Hypothalamus (tissue), 51 donors: ENCODE results near the gene STK4.
"Not testable (repeated sequence)": the region's sequence is repeated elsewhere in the genome, so short reads cannot be mapped to it uniquely, and the experiment has no call there.

Source experiments
- DNase-seq, 51 donors: peaks; one replicate each; lab custom pipeline; 2025; lab: John Stamatoyannopoulos, UW

The STK4 gene

DNA sequence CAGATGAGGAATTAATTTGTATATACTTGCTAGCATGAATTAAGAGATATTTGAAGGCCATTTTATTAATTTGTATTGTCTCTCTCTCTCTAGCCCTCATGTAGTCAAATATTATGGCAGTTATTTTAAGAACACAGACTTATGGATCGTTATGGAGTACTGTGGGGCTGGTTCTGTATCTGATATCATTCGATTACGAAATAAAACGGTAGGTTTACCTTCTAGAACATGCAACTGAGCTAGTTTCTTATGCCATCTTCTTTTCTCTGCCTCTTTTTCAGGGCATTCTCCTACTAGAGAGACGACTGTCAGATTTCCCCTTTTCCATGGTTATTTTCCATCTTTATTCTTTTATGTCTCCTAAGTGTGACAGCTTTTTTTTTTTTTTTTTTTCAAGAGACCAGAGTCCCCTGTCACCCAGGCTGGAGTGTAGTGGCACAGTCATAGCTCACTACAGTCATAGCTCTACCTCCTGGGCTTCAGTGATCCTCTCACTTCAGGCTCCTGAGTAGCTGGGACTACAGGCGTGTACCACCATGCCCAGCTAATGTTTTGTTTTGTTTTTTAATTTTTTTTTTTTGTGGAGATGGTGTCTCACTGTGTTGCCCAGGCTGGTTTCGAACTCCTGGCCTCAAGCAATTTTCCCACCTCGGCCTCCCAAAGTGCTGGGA is 15.6 kb downstream of the STK4 start:
- DNase-seq, result no peak

DNA sequence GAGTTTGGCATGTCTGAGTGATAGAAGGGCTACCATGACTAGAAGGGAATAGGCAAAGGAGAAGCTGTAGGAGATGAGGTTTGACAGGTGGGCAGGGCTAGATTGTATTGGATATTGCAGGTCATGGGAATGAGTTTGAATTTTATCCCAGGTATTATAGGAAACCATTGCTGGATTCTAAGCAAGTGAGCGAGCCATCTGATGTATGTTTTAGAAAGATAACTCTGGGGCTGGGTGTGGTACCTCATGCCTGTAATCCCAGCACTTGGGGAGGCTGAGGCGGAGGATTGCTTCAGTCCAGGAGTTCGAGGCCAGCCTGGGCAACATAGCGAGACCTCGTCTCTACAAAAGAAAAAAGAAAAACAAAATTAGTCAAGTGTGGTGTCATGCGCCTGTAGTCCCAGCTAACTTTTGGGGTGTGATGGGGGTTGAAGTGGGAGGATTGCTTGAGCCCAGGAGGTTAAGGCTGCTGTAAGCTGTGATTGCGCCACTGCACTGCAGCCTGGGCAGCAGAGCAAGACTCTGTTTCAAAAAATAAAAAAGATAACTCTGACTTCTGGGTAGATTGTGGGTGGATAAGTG is 16.9 kb downstream of the STK4 start:
- no peak for DNase-seq

DNA sequence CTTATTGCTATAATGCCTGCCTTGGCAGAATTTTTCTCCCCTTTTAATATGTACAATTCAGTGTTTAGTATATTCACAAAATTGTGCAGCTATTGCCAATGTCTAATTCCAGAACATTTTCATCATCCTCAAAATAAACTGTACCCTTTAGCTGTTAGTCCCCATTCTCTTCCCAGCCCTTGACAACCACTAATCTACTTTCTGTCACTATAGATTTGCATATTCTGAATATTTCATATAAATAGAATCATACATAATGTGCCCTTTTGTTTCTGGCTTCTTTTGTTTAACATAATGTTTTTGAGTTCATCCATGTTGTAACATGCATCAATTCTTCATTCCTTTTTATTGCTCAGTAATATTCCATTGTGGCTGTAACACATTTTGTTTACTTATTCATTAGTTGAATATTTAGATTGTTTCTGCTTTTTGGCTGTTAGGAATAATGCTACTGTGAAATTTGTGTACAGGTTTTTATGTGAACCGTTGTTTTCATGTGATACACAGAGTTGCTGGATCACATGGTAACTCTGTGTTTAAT is 22.4 kb downstream of the STK4 start:
- no peak for DNase-seq

DNA sequence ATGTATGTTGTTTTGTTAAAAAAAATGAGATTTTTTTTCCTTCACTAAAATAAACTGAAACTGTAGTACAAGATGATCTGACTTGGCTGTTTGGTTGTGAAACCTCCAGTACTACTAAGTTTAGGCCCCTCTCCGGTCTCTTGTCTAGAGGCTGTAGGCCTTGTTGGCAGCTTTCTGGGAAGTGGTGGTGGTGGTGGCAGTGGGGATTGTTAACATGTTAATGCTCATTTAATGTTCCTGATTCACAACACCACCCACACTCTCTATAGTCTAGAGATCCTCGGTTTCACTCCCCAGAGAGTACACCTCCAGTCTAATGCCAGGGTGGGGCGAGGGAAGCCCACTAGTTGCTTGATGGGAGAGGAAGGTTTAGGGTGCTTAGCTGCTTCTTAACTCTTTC is 24.1 kb downstream of the STK4 start:
- peak in 1 of 51 donors; percentile 24 for DNase-seq

DNA sequence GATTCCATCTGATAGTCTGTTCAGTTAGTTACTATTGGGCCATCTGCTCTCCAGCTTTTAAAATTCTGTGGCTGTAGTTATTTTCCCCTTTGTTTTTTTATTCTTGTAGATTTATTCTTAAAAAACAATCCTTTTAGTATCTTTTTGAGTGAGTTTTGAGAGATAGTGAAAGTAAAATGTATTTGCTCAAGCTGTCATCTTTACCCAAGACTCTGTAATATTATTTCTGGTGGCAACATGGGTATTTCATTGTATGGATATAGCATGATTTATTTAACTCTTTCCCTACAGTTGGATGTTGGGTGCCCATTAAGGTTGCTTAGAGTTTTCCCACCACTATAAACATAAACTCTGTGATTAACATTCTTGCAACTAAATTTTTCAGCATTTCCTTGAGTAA is 24.6 kb downstream of the STK4 start:
- DNase-seq, result no peak

DNA sequence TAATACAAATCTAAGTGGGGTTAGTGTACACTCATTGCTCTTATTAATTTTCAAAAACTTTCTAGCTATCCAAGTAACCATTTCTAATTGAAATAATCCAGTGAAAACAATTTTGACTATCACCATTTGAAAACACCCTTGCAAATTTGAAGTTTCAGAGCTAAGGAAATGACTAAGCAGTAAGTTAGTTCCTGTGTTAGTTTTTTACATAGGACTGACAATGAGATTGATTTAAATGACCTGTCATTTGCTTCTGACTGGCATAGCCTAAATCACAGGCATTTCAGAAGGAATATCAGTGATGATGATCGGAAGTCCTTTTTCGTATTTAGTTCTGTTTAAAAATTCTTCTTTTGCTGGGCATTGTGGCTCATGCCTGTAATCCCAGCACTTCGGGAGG is 27.0 kb downstream of the STK4 start:
- no peak for DNase-seq

DNA sequence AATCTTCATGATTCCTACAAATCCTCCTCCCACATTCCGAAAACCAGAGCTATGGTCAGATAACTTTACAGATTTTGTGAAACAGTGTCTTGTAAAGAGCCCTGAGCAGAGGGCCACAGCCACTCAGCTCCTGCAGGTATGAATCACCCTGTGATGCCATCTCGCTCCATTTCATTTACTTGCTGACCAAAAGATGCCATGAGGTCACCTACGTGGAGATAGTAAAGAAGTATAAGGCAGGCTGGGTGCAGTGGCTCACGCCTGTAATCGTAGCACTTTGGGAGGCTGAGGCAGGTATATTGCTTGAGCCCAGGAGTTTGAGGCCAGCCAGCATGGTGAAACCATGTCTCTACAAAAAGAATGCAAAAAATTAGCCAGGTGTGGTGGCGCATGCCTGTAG is 30.9 kb downstream of the STK4 start:
- DNase-seq, result no peak

DNA sequence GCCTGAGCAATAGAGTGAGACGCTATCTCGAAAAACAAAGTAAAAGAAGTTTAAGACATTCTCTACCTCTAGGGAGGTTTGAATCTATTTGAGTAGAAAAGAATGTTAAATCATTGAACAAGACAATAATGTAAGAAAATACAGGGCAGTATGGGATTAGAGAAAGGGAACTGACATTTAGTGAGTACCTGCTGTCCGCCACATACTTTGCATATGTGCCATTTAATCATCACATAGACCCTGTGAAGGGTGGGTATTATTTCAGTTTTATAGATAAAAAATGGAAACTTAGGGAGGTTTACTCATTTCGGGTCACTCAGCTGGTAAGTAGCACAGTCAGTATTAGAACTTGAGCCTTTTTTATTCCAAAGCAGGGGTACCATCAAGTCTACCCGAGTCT is 31.4 kb downstream of the STK4 start:
- no peak for DNase-seq

DNA sequence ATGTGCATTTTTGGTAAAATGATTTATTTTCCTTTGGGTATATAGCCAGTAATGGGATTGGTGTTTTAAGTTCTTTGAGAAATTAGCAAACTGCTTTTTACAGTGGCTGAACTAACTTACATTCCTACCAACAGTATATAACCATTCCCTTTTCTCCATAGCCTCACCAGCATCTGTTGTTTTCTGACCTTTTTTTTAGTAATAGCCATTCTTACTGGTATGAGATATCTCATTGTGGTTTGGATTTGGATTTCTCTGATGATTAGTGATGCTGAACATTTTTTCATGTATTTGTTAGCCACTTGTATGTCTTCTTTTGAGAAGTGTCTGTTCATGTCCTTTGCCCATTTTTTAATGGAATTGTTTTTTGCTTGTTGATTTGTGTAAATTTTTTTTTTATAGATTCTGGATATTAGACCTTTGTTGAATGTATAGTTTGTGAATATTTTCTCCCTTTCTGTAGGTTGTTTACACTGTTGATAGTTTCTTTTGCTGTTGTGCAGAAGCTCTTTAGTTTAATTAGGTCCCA is 42.3 kb downstream of the STK4 start:
- DNase-seq, result no peak

DNA sequence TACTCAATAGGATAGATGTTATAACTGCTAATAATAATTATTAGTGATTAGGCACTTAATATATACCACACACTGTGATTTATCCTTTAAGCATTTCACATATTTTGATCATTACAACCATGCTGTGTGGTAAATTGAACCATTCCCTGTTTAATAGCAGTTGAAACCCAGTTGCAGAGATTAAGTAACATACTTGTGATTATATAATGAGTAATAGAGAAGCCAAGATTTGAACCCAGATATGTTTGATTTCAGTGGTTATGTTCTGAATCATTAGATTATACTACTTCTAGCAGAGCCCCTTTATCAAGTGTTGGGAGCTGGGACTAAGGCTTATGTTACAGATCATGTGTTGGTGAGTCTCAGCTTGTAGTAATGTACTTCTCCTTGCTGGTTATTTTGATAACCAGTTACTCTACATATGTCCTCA is 44.1 kb downstream of the STK4 start:
- DNase-seq, result no peak

DNA sequence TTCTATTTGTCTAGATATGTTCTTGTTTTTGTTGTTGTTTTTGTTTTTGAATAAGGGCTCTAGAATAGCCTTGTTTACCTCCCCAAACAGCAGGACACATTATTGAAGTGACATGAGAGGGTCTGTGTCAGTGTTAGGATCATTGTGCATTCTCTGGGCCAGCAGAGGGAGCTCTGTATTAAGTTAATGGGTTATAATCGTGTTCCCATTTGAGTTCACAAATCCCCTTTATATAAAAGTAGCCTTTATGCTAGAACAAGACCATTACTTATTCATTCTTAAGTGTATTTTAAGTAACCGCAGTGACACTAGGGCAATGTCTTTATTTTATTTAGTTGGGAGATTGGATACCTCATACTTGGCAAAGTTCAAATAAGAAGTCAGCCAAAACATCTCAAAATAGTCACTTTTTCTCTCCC is 44.8 kb downstream of the STK4 start:
- peak in 32 of 51 donors; percentile 1 to 83 (median 31) for DNase-seq

DNA sequence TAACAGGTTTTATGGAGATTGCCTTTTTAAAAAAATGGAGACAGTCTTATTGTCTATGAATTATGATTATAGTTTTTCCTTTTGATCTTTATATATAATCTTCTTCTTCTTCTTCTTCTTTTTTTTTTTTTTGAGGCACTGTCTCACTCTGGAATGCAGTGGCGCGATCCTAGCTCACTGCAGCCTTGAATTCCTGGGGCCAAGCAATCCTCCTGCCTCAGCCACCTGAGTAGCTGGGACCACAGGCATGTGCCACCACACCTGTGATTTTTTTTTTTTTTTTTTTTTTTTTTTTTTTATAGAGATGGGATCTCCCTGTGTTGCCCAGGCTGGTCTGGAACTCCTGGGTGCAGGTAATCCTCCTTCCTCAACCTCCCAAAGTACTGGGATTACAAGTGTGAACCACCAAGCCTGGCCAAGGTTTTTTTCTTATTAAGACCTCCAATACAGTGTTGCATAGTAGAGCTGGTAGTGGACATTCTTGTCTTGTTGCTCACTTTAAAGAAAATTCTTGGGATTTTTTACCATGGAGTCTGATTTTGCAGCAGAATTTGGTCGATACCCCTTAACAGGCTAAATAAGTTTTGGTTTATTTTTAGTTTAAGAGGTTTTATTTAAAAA is 46.5 kb downstream of the STK4 start:
- no peak for DNase-seq

DNA sequence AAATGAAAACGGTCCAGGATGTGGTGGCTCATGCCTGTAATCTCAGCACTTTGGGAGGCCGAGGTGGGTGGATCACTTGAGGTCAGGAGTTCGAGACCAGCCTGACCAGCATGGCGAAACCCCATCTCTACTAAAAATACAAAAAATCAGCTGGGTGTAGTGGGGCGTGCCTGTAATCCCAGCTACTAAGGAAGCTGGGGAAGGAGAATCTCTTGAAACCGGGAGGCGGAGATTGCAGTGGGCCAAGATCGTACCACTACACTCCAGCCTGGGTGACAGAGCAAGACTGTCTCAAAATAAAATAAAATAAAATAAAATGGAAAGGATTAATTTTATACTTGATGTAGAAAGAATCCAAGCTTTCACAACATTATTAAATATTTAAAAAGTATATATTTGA is 47.8 kb downstream of the STK4 start:
- DNase-seq, result not testable (repeated sequence)

DNA sequence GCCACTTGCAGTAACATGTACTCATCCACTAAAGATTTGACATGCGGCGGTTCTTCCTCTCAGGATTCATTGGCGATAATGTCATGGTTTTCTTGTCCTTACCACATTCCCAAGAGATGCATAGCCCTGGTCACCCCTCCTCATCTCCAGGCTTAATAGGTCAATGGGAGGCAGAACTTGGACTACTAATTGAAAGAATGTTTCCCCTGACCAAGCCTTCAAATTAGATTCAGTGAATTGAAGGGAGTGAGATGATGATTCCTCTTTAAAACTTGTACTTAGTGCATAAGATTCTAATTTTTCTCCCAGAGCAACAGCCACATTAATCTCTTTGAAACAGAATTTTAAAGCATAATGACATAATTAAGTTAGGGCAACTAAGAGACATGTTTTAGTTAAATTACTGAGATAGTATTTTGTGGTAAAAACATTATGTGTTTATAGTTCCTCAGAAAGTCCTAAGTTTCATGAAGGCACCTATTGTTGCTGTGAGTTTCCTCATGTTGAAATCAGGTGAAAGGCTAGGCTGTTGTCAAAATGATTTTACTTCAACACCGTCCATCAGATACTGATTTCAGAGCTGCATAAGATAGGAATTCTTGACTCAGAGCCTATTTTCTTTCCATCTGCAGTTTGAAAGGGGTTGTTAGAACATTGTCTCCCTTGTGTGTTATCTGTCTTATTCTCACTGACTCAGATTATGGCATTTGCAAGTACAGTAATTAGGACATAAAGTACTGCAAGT is 48.5 kb downstream of the STK4 start:
- no peak for DNase-seq

DNA sequence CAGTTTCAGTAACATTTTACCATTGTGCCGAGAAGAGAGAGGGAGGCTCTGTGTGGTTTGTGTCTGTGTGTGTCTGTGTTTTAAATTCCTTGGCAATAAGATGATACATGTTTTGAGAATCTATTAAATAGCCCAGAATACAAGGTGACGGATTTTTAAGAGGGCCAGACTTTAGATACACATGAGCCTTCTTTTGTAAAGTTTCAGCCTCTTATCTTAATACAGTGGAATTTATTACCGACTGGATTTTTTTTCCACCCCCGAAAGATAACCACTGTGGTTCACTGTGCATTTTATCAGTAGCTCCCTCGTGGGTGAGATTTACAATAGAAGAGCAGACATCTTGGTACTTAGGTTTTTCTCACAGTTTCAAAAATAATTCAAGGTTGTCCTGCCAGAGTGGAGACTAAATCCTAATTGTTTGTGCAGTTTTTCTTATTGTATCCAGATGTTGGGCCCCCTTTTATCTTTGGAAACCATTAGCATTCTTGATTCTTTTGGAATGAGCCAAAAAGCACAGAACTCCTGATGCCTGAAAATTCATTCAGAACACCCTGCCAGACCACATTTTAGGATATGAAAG is 49.9 kb downstream of the STK4 start:
- DNase-seq, result no peak

DNA sequence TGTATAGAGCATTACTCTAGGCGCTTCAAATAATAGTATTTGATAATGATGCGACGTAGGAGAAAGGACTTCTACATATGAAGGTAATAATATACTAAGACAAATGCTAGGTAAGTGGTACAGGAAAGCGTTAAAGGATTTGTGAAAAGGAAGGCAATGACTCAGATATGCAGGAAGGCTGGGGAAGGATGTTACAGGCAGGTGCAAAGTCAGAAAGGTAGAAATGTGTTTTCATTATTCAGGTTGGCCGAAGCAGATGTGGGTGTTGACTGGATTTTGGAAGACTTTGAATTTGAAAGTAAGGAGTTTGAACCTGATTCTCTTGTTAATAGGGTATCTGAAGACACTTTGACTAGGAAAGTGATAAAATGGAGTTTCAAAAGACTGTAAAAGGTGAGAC is 51.0 kb downstream of the STK4 start:
- no peak for DNase-seq

DNA sequence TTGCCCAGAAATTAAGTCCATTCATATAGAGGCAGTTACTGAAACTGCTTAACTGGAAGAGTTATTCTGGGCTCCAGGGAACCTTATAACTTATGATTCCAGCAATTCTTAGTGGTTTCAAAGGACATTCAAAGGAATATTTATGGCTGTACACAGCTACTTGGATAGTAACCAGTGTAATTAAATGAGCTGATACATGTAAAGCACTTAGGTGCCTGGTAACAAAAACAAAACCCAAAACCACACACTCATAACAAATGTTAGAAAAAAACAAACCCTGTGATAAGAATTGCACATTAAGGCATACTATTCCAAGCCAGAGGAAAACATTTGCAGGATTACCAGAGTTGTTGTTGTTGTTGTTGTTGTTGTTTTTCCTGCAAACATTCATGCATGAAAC is 51.5 kb downstream of the STK4 start:
- DNase-seq, result no peak

DNA sequence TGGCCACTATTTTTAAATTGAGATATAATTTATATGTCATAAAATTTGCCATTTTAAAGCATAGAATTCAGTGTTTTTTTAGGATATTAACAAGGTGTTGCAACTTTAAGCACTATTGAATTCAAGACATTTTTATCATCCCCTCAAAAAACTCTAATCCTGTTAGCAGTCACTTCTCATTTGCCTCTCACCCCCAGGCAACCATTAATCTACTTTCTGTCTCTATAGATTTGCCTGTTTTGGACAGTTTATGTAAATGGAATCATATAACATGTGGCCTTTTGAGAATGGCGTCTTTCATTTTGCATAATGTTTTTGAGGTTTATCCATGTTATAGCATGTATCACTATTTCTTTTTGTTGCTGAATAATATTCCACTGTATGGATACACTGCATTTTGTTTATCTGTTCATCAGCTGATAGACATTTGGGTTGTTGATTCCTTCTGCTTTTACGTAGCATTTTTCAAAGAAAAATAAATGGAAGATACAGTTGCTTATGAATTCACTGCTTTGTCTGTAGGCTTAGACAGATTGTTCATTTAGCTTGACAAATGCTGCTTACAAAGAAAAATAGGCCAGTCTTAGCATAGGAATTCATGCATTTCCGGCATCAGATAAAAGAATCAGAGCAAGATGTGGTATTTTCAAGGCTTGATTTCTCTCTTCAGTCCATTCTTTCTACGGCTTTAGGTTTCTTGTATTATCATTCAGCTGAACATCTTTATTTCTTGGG is 52.9 kb downstream of the STK4 start:
- no peak for DNase-seq

DNA sequence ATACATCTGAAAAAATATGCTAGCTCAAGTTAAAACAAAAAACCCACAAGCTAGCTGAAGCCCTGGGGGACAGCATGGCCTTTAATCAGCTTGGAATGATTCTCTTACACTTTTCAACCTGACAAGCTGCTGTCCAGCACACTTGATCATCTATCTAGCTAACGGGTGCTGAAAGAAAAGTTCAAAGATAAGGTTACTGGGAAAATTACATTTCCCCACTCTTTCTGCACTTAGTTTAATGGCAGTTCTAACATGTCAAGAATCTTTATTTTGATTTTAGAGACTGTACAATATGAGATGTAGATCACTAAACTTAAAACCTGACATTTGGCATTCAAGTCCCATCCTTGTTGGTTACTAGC is 53.4 kb downstream of the STK4 start:
- no peak for DNase-seq

DNA sequence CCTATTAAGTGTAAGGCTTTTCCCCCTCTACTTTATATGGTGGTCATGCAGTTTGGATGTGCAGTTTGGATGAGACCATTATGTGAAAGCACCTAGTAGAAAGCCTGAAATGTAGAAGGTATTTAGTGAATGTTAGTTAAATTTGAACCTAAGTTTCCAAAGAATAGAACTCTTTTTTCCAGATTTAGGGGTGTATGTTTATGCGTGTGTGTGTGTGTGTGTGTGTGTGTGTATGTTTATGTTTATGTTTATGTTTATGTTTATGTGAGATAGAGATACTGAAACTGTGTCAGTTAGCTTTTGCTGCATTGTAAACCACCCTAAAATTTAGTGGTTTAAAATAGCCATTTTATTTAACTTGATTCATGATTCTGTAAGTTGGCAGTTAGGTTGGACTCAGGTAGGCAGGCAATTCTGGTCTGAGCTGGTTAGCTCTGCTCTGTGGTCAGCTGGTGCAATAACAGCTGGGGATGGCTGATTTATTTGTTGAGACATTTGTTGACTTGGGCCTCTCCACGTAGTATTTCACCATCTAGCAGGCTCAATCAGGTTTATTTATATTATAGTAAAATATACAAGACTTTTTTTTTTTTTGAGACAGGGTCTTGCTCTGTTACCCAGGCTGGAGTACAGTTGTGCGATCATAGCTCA is 54.0 kb downstream of the STK4 start:
- no peak for DNase-seq
